GM18520 (cell line): Measurements from ENCODE around the gene CCDC89.

Experiments
- ATAC-seq: cut with Tn5 transposase; IDR thresholded peaks from one replicate; pipeline ENCODE4 v1.9.1; 2021; ENCODE audit not compliant: unreplicated experiment

CCDC89 gene

DNA sequence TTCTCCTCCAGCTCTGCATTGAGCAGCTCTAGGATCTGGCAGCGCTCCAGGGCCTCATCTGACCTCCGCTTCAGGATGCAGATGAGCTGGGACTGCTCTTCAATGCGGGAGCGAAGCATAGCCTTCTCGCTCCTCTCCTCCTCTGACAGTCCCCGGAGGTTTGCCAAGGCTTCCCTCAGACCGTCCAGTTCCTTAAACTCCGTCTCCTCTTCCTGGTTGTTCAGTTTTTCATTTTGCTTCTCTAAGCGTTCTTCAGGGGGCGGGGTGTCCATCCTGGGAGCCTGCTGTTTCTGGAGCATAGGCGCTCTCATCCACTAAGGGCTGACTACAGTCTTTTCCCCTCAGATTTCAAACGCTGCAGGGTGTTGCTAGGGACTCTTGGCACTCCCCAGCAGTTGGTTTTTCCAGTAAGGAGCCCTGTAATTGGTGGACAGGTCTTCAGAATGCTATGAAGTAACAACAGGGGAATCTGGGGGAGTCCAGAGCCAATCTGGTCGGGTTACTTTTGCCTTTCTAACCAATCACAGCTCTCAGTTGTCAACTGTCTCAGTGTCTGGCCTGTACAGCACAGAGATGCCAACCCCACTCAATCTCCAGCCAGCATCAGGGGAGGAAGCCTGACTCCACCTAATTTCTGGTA lies at the start of gene CCDC89:
CCDC89 (minus strand) TSS at position 376 of the 640 bp plus-strand sequence; CDS start at position 311, 65 bp downstream.
- ATAC-seq = no peak

DNA sequence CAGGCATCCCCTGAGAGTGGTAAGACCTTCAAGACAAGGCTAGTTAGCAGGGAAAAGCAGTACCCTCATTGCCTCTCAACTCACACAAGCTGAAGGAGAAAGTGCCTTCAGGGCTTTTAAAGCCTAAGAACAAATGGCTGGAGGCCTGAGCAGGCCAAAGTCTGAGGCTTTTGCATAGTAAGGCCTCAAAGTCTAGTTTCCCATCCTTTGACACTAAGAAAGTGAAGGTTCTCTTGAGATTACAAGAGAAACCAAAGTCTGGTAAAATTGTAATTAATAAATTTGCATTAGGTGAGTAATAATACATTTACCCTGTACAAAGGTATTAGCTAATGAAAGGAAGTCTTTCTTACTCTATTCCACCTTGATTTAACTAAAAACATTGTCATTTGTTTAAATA lies 47.0 kb upstream of the CCDC89 start:
- peak; percentile 92 for ATAC-seq

DNA sequence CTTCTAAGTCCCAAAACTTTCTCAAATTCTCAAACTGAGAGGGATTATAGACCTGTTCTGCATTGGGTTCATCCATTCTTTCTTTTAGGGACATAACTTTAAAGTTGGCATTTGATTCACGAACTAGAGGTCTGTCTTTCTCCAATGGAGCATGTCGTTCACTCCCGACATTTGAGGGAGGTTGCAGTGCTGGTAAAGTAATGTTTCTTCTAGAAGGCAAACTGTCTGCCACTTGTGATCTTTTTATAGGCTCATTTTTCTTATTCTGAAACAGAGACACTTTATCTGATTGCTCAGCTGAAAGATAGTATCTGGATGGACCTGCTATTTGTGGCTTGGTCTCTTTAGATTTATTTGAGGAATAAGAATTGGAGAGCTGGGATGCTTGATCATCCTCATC lies 40.4 kb upstream of the CCDC89 start:
- ATAC-seq = no peak

DNA sequence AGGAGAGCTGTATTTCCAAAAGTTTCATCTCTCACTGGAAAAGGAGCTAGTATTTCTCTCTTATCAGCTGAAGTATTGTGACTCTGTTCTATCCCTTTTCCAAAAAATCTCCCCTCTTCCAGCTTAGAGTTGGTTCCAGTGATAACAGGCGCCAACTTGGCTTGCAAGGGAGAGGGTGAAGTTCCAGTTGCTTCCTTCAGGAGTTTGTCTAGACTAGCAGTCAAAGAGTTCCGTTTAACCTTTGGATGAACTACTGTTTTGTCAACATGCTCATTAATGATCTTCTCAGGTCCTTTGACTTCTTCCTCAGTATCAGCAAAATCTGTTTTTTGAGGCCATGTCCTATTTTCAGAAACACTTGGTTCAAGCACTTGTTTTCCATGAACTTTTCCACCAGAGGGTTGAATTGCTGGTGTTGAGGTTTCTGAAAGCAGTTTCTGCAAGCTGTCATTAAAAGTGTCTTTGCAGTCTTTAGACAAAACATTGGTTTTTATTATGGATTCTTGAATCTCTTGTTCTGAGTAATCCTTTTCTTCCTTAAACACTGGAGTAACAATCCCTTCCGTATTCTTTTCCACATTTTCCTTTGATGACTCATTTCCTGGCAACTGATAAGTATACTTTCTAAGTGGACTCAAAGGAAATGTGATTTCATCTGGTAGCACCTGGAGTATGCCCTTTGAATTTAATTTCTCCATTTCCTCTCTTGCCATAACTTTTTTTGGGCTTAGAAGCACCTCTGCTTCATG lies 39.7 kb upstream of the CCDC89 start:
- no peak for ATAC-seq

DNA sequence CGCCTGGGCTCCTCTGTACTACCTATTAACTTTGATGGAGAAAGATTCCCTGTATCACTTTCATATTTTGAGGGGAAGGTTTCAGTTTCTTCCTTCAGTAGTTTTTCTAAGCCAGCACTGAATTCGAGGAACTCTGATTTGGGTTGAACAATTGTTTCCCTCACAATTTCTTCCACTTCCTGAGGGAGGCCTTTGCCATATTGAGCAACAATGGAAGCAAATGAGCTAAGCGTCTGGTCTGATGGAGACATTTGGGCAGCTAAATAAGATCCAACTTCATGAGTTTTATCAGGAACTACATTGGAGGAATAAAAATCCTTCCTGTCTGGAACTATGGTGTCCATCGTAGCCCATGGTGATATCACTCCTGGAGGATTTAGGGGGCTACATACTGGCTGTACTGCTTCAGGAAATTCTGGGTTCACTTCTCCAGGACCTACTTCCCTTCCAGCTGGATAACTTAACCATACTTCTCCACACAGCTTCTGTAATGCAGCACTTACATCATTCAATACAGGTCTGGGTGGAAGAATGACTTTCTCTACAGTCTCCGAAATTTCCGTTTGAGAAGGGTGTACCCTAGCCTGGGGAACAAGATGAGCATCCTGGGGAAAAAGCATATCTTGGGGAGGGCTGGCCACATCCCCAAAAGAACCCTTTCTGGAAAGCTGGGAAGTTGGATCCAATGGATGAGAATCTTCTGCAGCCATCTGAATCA lies 38.9 kb upstream of the CCDC89 start:
- no peak for ATAC-seq

DNA sequence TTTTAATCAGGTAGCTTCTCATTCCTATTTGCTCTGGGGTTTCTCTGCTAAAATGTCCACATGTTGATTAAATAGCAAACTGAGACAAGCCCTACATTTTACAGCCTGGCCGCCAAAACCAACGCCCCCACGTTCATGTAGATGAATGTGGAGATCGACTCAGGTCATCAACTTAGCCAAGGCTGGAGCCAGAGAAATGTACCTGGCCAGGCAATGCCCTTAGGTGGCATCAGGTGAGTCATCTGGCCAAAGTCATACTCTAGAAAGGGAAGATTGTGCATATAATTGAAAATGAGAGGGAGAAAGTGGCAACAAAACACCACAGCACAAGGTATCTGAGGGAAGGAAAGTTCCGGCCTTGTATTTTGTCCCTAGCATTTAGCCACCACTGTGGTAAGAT lies 37.1 kb upstream of the CCDC89 start:
- no peak for ATAC-seq

DNA sequence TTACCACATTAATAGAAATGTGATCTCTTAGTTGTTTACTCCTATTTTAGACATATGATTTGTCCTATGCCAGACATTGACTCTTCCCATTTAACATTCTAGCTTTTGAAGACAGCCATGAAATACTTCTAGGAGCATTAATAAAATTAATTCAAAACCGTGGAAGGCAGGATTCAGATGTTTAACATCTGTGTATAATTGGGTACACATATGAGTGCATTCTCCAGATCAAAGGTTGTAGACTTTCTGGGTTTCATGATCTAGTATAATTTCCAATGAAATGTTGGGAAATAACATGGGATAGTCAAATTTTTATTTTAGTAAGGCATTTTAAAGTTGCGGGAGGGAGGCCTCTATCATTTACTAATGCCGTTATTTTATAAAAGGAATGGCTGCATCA lies 35.2 kb upstream of the CCDC89 start:
- ATAC-seq = no peak

DNA sequence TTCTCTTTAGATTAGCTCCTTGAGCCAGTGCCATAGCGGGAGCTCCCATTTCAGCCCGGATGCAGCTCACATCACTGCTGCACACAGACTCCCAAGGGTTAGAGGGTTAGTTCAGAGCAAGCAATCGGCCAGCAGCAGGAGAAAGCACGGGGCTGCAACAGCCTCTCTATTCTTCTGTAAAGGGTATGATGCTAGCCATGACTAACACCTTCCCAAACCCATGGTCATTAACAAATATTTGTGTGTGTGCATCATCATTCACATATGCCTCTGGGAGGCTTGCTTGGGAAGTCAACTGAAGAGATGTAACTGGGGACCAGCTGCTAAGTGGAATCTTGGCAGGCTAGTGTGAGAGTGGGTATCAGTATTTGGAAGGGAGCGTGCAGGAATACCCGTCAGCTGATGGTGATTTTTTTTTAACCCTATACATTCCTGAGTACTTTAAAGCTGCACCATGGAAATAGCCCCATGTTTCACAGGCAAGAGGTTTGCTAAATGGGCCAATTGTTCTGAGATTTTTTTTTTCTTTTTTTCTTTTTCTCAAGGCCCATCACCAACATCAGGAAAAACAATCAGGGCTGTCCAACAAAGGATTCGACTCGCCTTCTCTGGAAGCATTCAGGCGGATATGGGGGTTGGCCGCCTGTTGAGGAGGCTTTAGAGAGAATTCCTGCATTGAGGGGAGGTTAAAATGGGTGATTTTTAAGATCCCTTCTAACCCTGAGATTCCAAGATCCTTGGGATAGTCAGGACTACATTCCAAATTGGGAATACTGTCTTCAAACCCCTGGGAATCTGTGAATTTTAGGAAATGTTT lies 33.2 kb upstream of the CCDC89 start:
- no peak for ATAC-seq

DNA sequence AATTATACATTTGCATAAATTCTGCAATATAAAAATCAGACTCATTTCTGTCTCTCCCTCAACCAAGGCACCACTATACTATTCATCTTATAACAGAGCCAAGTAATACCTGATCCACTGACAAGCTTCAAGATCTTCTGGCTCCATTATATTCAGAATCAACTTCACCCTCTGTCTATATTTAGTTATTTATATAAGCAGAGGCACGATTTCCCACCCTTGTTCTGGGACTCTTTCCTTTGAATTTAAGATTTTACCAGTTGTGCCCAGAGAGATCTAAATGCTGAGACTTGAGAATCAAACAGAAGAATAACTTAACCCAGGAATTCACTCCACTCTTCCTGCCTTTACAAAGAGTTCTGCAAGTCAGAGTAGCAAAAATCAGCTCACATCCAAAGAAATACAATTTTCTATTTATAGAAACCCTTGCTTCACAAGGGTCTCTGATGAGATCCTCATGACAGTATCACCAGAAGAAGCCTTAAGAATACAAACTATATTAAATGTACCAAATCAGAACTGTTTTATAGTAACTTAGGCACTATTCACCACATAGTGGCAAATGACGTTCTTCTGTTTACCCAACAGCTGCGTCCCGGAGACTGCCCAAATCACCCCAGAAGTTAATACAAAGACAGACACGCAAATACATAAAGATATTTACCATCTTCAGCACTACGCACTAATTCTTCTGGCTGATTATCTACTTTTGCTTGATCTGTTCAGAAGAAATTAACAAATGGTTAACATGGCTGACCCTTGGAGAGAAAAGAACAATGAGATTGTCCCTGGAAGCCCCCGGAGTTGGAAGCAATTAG lies 32.3 kb upstream of the CCDC89 start:
- no peak for ATAC-seq

DNA sequence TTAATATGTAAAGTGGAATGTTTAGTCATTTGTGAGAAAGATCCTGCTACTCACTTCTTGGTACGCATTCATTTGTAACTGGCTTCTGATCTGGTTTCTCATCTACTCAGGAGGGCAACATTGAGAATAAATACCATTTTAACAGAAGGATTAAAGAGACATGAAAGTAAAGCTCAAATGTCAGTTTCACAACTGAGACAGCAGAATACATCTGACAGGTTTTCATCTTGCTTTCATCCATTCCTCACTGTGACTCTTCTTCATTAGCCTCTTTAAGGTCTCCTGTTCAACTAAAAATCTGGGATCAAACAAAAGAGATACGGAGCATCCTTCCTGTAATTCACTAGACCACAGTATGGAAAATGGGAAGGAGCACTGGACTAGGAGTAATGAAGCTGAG lies 31.4 kb upstream of the CCDC89 start:
- ATAC-seq = no peak

DNA sequence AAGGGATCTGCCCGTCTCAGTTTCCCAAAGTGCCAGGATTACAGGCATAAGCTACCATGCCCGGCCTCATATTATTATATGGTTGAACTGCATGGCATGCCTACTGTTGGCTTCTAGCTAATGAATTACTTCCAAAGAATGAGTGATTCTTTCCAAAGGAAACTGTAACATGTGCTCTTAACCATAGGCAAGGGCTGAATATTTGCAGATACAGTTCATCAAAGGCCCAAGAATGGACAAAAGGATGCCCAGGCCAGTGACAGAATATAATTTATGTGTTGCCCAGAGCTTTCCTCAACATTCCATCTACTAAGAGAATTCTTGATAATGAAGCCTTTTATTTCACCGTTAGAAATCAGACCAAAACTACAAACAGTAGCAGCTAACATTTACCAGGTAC lies 27.0 kb upstream of the CCDC89 start:
- no peak for ATAC-seq

DNA sequence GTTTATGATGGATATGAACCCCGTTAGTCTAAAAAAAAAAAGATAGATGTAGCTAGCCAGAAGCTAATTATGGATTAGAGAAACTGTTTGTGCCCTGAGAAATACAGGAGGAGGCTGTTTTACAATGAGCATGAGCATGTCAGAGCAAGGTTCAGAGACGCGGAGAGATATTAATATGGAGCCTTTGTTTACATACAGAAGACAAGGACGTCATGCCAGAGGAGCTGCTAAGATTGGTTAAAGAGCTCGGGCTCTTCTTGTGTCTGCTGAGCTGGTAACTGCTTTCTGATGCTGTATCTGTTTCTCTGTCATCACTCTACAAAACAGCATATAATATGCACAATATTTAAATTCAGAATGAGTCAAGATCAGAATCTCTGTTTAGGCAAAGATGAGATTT lies 24.9 kb upstream of the CCDC89 start:
- no peak for ATAC-seq

DNA sequence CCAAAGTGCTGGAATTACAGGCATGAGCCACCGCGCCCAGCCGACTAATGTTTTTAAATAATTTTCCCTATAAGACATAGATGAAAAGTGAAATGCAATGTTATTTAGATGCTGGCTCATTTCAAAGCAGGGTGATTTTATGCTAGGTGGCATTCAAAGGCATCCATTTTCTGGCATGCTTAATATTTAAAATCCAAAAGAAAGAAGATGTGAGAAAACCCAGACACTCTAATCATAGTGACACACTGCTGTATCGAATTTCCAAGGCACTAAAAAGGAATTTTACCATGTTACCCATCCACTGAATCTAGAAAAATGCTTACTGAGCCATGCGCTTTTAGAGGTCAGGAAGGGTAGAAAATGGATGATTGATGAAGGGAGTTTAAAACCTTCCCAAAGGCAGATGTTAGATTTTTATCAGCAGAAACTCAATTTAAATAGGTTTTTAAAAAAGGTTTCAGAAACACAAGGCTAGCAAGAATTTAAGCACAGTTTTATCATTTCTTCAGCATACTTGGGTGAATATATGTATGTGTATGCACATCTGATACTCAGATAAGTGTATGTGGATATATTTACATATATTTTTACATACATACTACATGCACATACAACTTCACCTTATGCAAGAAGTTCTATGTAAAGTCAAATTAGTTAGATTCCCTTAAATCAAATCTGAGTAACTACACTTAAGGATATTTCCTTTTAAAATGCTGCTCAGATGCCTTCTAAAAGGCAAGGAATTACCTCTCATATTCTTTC lies 24.1 kb upstream of the CCDC89 start:
- ATAC-seq = no peak

DNA sequence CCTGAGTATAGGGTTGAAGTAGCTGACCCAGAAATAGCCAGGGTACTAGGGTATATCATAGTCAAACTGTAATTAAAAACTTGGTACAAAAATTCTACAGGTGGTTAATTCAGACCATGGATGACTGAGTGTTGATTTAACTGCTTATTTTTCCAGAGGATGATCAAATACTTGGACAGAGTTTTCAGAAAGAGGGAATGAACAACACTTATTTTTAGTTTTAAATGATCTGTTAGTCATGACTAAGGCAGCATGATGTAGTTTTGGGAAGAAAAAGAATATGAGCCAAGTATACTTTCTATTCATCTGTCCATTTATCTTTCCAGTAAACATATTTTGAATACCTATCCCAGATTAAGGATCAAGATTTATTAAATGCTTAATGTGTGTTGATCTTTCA lies 19.8 kb upstream of the CCDC89 start:
- ATAC-seq = no peak

DNA sequence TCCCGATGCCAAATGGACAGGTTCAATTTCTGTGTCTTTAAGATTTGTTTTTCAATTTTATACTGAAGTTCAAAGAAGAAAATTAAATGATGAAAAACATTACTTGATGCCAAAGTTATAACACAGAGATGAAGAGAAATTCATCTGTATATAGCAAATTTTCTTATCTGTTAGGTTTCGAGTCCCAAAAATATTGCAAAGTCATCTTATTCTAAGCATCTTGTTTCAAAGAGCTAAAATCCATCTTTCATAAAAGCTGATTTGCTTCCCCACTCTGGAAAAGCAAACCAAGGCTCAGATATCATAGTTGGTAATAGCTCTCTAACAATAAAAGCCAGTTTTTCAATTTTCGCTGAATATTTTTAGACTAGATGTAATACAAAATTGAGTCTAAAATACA lies 19.0 kb upstream of the CCDC89 start:
- ATAC-seq = no peak

DNA sequence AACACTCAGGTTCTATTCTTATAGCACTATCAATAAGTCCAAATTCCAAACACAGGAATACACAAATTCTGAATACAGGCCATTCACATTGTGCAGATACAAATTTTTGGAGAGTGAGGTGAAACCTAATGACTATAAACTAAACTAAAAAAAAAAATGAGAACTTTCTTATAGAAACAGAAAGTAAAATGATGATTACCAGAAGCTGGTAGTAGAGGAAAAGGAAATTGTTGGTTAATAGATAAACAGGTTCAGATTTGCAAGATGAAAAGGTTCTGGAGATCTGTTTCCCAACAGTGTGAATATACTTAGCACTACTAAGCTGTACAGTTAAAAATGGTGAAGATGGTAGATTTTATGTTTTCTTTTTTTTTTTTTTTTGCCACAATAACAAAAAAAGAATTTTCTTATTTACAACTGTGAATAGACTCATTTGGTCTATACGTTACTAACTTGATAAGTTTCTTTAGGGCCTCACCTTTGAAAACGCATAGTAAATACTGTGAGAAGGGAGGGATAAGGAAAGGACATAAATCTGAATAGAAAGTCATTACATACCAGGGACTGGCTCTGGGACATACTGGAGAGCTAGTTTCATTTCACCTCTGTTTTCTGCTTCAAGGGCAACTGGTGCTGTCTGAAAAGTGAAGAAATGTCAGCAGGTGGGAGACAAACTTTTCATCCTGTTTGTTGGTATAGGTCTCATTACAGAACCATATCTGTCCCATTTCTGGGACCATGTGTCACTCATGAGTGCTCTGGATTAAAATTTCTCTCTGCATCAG lies 14.2 kb upstream of the CCDC89 start:
- peak; percentile 87 for ATAC-seq

DNA sequence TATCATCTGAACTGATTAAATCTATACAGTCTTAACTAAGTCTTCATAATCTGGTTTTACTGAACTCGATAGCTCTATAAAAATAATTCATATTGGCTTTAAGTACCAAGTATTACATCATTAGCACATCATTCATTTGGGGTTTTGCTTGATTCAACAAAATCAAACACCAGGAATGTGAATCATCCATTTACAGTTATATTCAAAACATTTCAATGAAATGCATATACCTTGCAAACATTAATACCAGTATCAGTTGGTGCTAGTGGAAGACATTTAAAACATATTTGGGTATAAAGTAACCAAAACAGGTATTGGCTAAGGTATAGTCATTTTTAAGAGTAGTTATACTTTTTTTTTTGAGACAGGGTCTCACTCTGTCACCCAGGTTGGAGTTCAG lies 12.2 kb upstream of the CCDC89 start:
- ATAC-seq = no peak

DNA sequence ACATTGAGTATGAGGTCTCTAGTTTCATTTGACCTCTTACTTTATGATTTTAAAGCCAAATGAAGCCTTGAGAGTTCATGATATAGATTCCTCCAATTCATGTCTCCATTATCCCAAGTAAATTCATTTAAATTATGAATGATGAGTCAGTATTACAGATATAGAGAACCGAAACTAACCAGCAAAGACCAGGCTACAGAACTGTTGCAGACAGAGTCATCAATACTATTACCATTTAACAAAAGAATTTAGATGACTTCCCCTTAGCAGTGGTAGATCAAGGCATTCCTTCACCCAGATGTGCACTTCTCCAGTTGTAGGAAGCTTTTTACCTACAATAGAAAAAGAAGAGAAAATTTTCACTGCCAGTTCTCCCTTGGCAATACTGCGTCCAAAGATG lies 11.8 kb upstream of the CCDC89 start:
- ATAC-seq = no peak

DNA sequence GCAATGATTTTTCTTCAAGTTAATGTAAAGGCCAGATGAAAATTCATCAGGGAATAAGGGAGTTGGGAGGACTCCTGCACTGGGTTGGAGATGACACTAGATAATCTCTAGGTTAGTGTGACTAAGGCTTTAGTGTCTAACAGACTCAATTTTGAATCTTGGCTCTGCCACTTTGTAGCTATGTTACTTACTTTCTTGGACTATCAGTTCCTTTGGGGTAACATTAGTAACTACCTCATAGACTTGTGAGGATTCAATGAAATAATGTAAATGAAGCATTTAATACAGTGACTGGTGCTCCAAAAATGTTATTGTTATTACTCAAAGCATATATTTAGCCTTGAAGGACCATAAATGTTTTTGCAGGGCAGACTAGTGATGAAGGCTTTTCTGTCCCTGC lies 9.6 kb upstream of the CCDC89 start:
- no peak for ATAC-seq
